ENCODE results near the gene PRDM10.

DNA sequence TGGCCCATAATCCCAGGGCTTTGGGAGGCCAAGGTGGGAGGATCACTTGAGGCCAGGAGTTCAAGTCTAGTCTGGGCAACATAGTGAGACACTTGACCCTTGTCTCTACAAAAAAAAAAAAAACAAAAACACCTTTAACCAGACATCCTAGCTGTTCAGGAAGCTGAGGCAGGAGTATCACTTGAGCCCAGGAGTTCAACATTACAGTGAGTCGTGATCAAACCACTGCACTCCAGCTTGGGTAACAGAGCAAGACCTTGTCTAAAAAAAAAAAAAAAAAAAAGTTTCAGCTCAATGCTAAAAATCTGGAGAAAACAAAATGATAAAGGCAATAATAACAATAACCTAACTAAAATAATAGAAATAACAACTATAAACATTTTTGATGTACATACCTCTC lies 44.5 kb upstream of the PRDM10 start:
- TF ChIP-seq ZNF622 (IDR thresholded peaks at IDR 0.05) (no peak), ZBTB4 (CRISPR knock-in tag; IDR thresholded peaks at IDR 0.05) (no peak), SUPT20H (IDR thresholded peaks at IDR 0.05; ENCODE audit: borderline replicate concordance, control insufficient read depth, low read depth, low read length) (no peak), TCF7 (IDR thresholded peaks at IDR 0.05; ENCODE audit: borderline replicate concordance) (no peak), HDAC2 (IDR thresholded peaks at IDR 0.05) (no peak)
- TF ChIP-seq, protein P1, sequence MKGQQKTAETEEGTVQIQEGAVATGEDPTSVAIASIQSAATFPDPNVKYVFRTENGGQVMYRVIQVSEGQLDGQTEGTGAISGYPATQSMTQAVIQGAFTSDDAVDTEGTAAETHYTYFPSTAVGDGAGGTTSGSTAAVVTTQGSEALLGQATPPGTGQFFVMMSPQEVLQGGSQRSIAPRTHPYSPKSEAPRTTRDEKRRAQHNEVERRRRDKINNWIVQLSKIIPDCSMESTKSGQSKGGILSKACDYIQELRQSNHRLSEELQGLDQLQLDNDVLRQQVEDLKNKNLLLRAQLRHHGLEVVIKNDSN (IDR thresholded peaks at IDR 0.05; ENCODE audit: borderline replicate concordance, extremely low read length, insufficient read depth, low read depth, low read length) = no peak

All from GM12878 (cell line).